Neutrophil (primary cell): ENCODE results near the gene TGM3.
"Not testable (repeated sequence)": the region's sequence is repeated elsewhere in the genome, so short reads cannot be mapped to it uniquely, and the experiment has no call there.

Experiments
- H3K27ac ChIP-seq: fragments of 200-600 bp; sonication (generic); 2 replicates; pipeline ENCODE4 v1.5.1; 2016; ENCODE audit warnings: mild to moderate bottlenecking, moderate library complexity
- H3K27me3 ChIP-seq: fragments of 200-600 bp; sonication (generic); 2 replicates; pipeline ENCODE4 v1.6.0; 2016; ENCODE audit warnings: mild to moderate bottlenecking
- H3K36me3 ChIP-seq: fragments of 200-600 bp; sonication (generic); 2 replicates; pipeline ENCODE4 v1.5.1; 2017
- H3K4me1 ChIP-seq, 2 experiments: fragments of 200-600 bp in 1 of 2; sonication (generic) in 1 of 2; 1 replicate in 1 of 2; 2 replicates in 1 of 2; pipeline versions ENCODE4 v1.5.1 to v1.6.1; 2013 to 2016; ENCODE audit warnings: low read depth in 1 of 2, low read length in 1 of 2, mild to moderate bottlenecking in 1 of 2, moderate library complexity in 1 of 2; ENCODE audit not compliant: control insufficient read depth in 1 of 2, insufficient read depth in 1 of 2
- H3K4me3 ChIP-seq, 2 experiments: fragments of 200-600 bp in 1 of 2; sonication (generic) in 1 of 2; 1 replicate in 1 of 2; 2 replicates in 1 of 2; pipeline ENCODE4 v1.5.1; 2013 to 2016; ENCODE audit warnings: low read depth in 1 of 2, low read length in 1 of 2, mild to moderate bottlenecking in 1 of 2, moderate library complexity in 1 of 2
- H3K9me3 ChIP-seq: fragments of 200-600 bp; sonication (generic); 2 replicates; pipeline ENCODE4 v1.5.1; 2016
- TF ChIP-seq, protein P1 (sequence below): fragments of 200-600 bp; sonication (generic); IDR thresholded peaks from 2 replicates; pipeline ENCODE4 v1.5.1; 2016; ENCODE audit warnings: antibody characterized with exemption

Gene TGM3

DNA sequence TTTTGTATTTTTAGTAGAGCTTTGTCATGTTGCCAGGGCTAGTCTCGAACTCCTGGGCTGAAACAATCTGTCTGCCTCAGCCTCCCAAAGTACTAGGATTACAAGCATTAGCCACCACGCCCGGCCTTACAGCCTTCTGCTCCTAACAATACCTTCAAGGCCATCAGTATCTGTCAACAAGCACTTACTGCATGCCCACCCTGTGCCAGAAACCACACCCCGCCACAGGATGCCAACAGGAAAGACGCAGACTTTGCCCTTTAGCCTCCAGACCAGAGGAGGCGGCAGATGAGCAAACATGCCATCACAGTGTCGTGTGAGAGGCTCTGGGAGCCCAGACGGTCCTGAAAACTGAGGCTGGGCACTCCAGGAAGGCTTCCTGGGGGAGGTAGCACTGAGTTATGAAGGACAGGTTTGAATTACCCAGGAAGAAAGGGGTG lies 34.7 kb upstream of the TGM3 start:
- H3K9me3 ChIP-seq: no peaks in the 10 kb centered on the region
- TF ChIP-seq, protein P1, sequence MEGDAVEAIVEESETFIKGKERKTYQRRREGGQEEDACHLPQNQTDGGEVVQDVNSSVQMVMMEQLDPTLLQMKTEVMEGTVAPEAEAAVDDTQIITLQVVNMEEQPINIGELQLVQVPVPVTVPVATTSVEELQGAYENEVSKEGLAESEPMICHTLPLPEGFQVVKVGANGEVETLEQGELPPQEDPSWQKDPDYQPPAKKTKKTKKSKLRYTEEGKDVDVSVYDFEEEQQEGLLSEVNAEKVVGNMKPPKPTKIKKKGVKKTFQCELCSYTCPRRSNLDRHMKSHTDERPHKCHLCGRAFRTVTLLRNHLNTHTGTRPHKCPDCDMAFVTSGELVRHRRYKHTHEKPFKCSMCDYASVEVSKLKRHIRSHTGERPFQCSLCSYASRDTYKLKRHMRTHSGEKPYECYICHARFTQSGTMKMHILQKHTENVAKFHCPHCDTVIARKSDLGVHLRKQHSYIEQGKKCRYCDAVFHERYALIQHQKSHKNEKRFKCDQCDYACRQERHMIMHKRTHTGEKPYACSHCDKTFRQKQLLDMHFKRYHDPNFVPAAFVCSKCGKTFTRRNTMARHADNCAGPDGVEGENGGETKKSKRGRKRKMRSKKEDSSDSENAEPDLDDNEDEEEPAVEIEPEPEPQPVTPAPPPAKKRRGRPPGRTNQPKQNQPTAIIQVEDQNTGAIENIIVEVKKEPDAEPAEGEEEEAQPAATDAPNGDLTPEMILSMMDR: no peak
- no peak overlapping the region for H3K4me3 ChIP-seq
- H3K36me3 ChIP-seq: no peaks in the 10 kb centered on the region
- H3K27ac ChIP-seq: no peak overlapping the region
- H3K27me3 ChIP-seq: no peaks in the 10 kb centered on the region
- peaks cover 23 to 26% of the 10 kb centered on the region in 2 experiments for H3K4me1 ChIP-seq

DNA sequence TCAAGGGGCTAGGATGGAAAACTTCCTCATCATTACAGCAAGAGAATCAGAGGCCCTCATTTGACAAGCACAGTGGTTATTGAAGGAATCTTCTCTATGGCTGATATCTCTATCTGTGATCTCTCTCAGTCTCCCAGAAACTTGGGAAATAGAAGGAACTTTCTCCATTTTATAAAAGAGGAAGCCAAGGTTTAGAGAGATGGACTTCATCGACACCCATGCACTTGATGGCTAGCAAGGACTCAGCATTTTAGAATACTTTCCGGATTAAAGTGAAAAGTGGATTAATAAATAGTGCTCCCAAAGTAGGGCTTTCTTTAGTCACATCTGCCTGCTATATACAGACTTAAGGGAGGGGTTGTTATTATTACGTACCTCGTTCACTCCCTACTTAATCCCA lies 34.2 kb upstream of the TGM3 start:
- Histone ChIP-seq H3K9me3 (no peaks in the 10 kb centered on the region), H3K4me1 (peaks cover 17 to 20% of the 10 kb centered on the region in 2 experiments), H3K27ac (no peak overlapping the region), H3K27me3 (no peaks in the 10 kb centered on the region), H3K36me3 (no peaks in the 10 kb centered on the region), H3K4me3 (no peak overlapping the region)
- TF ChIP-seq, protein P1: no peak

DNA sequence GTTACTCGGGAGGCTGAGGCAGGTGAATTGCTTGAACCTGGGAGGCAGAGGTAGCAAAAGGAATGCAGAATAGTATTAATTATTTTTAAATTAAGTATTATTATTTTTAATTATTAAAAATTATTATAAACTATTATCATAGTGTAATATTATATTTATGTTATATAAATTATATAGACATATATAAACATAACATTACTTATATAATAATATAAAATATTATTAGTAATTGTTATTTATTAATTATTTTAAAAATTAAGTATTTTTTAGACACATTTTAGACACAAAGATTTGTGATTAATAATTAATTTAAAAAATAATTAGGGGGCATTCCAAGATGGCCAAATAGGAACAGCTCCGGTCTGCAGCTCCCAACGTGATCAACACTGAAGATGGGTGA lies 31.7 kb upstream of the TGM3 start:
- Histone ChIP-seq H3K27me3 (no peaks in the 10 kb centered on the region), H3K4me1 (peaks cover 7% of the 10 kb centered on the region in 2 experiments), H3K27ac (no peak overlapping the region), H3K36me3 (no peaks in the 10 kb centered on the region), H3K4me3 (no peak overlapping the region), H3K9me3 (no peaks in the 10 kb centered on the region)
- TF ChIP-seq, protein P1: no peak

DNA sequence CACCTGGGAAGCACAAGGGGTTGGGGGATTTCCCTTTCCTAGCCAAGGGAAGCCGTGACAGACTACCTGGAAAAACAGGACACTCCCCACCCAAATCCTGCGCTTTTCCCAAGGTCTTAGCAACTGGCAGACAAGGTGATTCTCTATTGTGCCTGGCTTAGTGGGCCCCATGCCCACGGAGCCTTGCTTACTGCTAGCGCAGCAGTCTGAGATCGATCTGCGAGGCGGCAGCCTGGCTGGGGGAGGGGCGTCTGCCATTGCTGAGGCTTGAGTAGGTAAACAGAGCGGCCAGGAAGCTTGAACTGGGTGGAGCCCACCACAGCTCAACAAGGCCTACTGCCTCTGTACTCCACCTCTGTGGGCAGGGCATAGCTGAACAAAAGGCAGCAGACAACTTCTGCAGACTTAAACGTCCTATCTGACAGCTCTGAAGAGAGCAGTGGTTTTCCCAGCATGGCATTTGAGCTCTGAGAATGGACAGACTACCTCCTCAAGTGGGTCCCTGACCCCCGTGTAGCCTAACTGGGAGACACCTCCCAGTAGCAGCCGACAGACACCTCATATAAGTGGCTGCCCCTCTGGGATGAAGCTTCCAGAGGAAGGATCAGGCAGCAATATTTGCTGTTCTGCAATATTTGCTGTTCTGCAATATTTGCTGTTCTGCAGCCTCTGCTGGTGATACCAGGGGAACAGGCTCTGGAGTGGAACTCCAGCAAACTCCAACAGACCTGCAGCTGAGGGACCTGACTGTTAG lies 31.0 kb upstream of the TGM3 start:
- not testable (repeated sequence) for H3K27ac ChIP-seq, H3K4me3 ChIP-seq, H3K27me3 ChIP-seq

DNA sequence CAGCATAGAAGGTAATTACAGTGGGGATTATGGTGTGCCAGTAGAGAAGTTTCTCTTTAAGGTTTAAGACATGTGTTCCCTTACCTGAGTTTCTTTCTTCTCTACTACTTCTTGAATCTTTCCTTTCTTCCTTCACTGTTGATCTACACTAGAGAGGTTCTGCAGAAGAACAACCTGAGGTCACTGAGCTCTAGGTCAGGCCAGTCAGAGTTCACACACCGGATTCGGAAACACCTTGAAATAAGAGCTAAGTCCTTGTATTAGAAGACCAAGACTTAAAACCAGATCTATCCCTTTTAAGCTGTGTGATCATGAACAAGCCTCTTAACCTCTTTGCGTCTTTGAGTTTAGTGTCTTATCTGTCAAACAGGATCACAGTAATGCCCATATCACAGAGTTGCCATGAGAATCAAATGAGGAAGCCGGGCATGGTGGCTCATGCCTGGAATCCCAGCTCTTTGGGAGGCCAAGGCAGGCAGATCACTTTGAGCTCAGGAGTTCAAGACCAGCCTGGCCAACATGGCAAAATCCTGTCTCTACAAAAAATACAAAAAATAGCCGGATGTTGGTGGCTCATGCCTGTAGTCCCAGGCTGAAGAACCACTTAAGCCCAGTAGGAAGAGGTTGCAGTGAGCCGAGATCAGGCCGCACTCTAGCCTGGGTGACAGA lies 22.0 kb upstream of the TGM3 start:
- no peak overlapping the region for H3K27ac ChIP-seq
- peaks cover 34% of the 10 kb centered on the region for H3K27me3 ChIP-seq
- H3K9me3 ChIP-seq: no peaks in the 10 kb centered on the region
- no peak overlapping the region for H3K4me3 ChIP-seq
- TF ChIP-seq, protein P1: no peak
- H3K36me3 ChIP-seq: no peaks in the 10 kb centered on the region
- peaks cover 0 to 5% of the 10 kb centered on the region in 2 experiments for H3K4me1 ChIP-seq

More for the DNA sequence above, 31.0 kb upstream of the TGM3 start:
- H3K36me3 ChIP-seq, H3K4me1 ChIP-seq, H3K9me3 ChIP-seq: not testable (repeated sequence)

DNA sequence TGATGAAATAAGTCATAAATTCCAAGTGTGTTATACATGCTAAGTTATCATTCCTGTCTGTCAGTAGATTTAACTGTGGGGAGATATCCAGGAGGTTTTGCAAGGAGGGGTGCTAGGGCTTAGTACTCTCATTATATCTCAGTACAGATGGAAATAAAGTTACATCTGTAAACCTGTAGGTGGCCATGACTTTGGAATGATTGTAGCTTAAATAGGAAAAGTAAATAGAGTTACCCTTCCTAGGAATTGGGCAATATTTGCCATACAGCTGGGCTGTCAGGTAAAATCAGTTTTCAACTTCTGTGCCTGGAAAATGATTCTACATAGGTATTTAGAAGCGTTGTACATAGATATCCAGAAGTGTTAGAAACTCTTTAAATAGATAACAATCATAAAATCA lies 19.8 kb upstream of the TGM3 start:
- H3K4me3 ChIP-seq: no peak overlapping the region
- TF ChIP-seq, protein P1: no peak
- no peaks in the 10 kb centered on the region for H3K9me3 ChIP-seq
- H3K36me3 ChIP-seq: no peaks in the 10 kb centered on the region
- peaks cover 20 to 24% of the 10 kb centered on the region in 2 experiments for H3K4me1 ChIP-seq
- peaks cover 34% of the 10 kb centered on the region for H3K27me3 ChIP-seq
- H3K27ac ChIP-seq: no peak overlapping the region
